ENCODE data around the gene ASTN2.

The ASTN2 gene

GRCh38 chr9:116594547-116594946 is 820.3 kb downstream of the ASTN2 start:
- no peaks in the 10 kb centered on the region for H3K9me3 Mint-ChIP-seq
- no peak for ATAC-seq (replicated peaks; ENCODE audit: extremely low read depth, poor library complexity, severe bottlenecking)
- peaks cover 2% of the 10 kb centered on the region for H3K36me3 Mint-ChIP-seq (ENCODE audit: insufficient read depth)
- no peaks in the 10 kb centered on the region for H3K4me1 Mint-ChIP-seq
- DNase-seq (ENCODE audit: low spot score in 2 of 2) = no peak
- H3K27me3 Mint-ChIP-seq = no peaks in the 10 kb centered on the region
- no peak overlapping the region for H3K4me3 Mint-ChIP-seq
- H3K27ac Mint-ChIP-seq (ENCODE audit: low read depth) = no peak overlapping the region

GRCh38 chr9:116592970-116593369 is 821.9 kb downstream of the ASTN2 start:
- Mint-ChIP-seq H3K27ac (ENCODE audit: low read depth) (no peak overlapping the region), H3K36me3 (ENCODE audit: insufficient read depth) (no peaks in the 10 kb centered on the region), H3K4me3 (no peak overlapping the region), H3K27me3 (no peaks in the 10 kb centered on the region), H3K4me1 (no peaks in the 10 kb centered on the region), H3K9me3 (no peaks in the 10 kb centered on the region)
- ATAC-seq (replicated peaks; ENCODE audit: extremely low read depth, poor library complexity, severe bottlenecking) (no peak), DNase-seq (ENCODE audit: low spot score in 2 of 2) (no peak)

GRCh38 chr9:116589392-116590354 is 825.2 kb downstream of the ASTN2 start:
- ATAC-seq (replicated peaks; ENCODE audit: extremely low read depth, poor library complexity, severe bottlenecking) (no peak), DNase-seq (ENCODE audit: low spot score in 2 of 2) (no peak)
- no peak overlapping the region for H3K4me3 Mint-ChIP-seq
- no peaks in the 10 kb centered on the region for H3K9me3 Mint-ChIP-seq
- H3K4me1 Mint-ChIP-seq = no peaks in the 10 kb centered on the region
- H3K27ac Mint-ChIP-seq (ENCODE audit: low read depth) = no peak overlapping the region
- peaks cover 3% of the 10 kb centered on the region for H3K36me3 Mint-ChIP-seq (ENCODE audit: insufficient read depth)
- no peaks in the 10 kb centered on the region for H3K27me3 Mint-ChIP-seq

GRCh38 chr9:116587919-116588318 is 826.9 kb downstream of the ASTN2 start:
- no peak for DNase-seq (ENCODE audit: low spot score in 2 of 2)
- no peak for ATAC-seq (replicated peaks; ENCODE audit: extremely low read depth, poor library complexity, severe bottlenecking)
- Mint-ChIP-seq H3K4me3 (no peak overlapping the region), H3K27me3 (no peaks in the 10 kb centered on the region), H3K4me1 (no peaks in the 10 kb centered on the region), H3K9me3 (no peaks in the 10 kb centered on the region), H3K36me3 (ENCODE audit: insufficient read depth) (peaks cover 3% of the 10 kb centered on the region), H3K27ac (ENCODE audit: low read depth) (no peak overlapping the region)

- ATAC-seq (replicated peaks; ENCODE audit: extremely low read depth, poor library complexity, severe bottlenecking) (no peak), DNase-seq (ENCODE audit: low spot score in 2 of 2) (no peak)
- H3K9me3 Mint-ChIP-seq = no peaks in the 10 kb centered on the region
- no peaks in the 10 kb centered on the region for H3K27me3 Mint-ChIP-seq
- peaks cover 3% of the 10 kb centered on the region for H3K36me3 Mint-ChIP-seq (ENCODE audit: insufficient read depth)
- H3K27ac Mint-ChIP-seq (ENCODE audit: low read depth) = no peak overlapping the region
- H3K4me3 Mint-ChIP-seq = no peak overlapping the region
- H3K4me1 Mint-ChIP-seq = no peaks in the 10 kb centered on the region
These were observed 829.0 kb downstream of the ASTN2 start for GRCh38 chr9:116585896-116586295.

GRCh38 chr9:116585204-116585603 is 829.7 kb downstream of the ASTN2 start:
- peaks cover 3% of the 10 kb centered on the region for H3K36me3 Mint-ChIP-seq (ENCODE audit: insufficient read depth)
- H3K27ac Mint-ChIP-seq (ENCODE audit: low read depth) = no peak overlapping the region
- DNase-seq (ENCODE audit: low spot score in 2 of 2) (no peak), ATAC-seq (replicated peaks; ENCODE audit: extremely low read depth, poor library complexity, severe bottlenecking) (no peak)
- no peaks in the 10 kb centered on the region for H3K9me3 Mint-ChIP-seq
- no peaks in the 10 kb centered on the region for H3K4me1 Mint-ChIP-seq
- H3K27me3 Mint-ChIP-seq = no peaks in the 10 kb centered on the region
- H3K4me3 Mint-ChIP-seq = no peak overlapping the region

GRCh38 chr9:116580853-116581252 is 834.0 kb downstream of the ASTN2 start:
- DNase-seq (ENCODE audit: low spot score in 2 of 2) (no peak), ATAC-seq (replicated peaks; ENCODE audit: extremely low read depth, poor library complexity, severe bottlenecking) (no peak)
- Mint-ChIP-seq H3K27ac (ENCODE audit: low read depth) (no peak overlapping the region), H3K4me3 (no peak overlapping the region), H3K36me3 (ENCODE audit: insufficient read depth) (no peaks in the 10 kb centered on the region), H3K4me1 (no peaks in the 10 kb centered on the region), H3K9me3 (no peaks in the 10 kb centered on the region), H3K27me3 (no peaks in the 10 kb centered on the region)

GRCh38 chr9:116576386-116576785 is 838.5 kb downstream of the ASTN2 start:
- H3K36me3 Mint-ChIP-seq (ENCODE audit: insufficient read depth) = no peaks in the 10 kb centered on the region
- ATAC-seq (replicated peaks; ENCODE audit: extremely low read depth, poor library complexity, severe bottlenecking) (no peak), DNase-seq (ENCODE audit: low spot score in 2 of 2) (no peak)
- no peak overlapping the region for H3K4me3 Mint-ChIP-seq
- H3K9me3 Mint-ChIP-seq = no peaks in the 10 kb centered on the region
- no peaks in the 10 kb centered on the region for H3K4me1 Mint-ChIP-seq
- no peak overlapping the region for H3K27ac Mint-ChIP-seq (ENCODE audit: low read depth)
- no peaks in the 10 kb centered on the region for H3K27me3 Mint-ChIP-seq

- H3K9me3 Mint-ChIP-seq = no peaks in the 10 kb centered on the region
- no peak for DNase-seq (ENCODE audit: low spot score in 2 of 2)
- ATAC-seq (replicated peaks; ENCODE audit: extremely low read depth, poor library complexity, severe bottlenecking) = no peak
- no peak overlapping the region for H3K4me3 Mint-ChIP-seq
- no peaks in the 10 kb centered on the region for H3K27me3 Mint-ChIP-seq
- no peaks in the 10 kb centered on the region for H3K4me1 Mint-ChIP-seq
- H3K27ac Mint-ChIP-seq (ENCODE audit: low read depth) = no peak overlapping the region
- no peaks in the 10 kb centered on the region for H3K36me3 Mint-ChIP-seq (ENCODE audit: insufficient read depth)
These were observed 840.7 kb downstream of the ASTN2 start for GRCh38 chr9:116574027-116574679.

GRCh38 chr9:116572095-116572748 is 842.6 kb downstream of the ASTN2 start:
- Mint-ChIP-seq H3K27me3 (no peaks in the 10 kb centered on the region), H3K36me3 (ENCODE audit: insufficient read depth) (no peaks in the 10 kb centered on the region), H3K4me3 (no peak overlapping the region), H3K27ac (ENCODE audit: low read depth) (no peak overlapping the region), H3K4me1 (no peaks in the 10 kb centered on the region), H3K9me3 (no peaks in the 10 kb centered on the region)
- ATAC-seq (replicated peaks; ENCODE audit: extremely low read depth, poor library complexity, severe bottlenecking) = no peak
- DNase-seq (ENCODE audit: low spot score in 2 of 2) = no peak

- ATAC-seq (replicated peaks; ENCODE audit: extremely low read depth, poor library complexity, severe bottlenecking) (no peak), DNase-seq (ENCODE audit: low spot score in 2 of 2) (no peak)
These were observed 845.7 kb downstream of the ASTN2 start for GRCh38 chr9:116569111-116569510.

GRCh38 chr9:116566677-116567488 is 848.0 kb downstream of the ASTN2 start:
- no peaks in the 10 kb centered on the region for H3K27me3 Mint-ChIP-seq
- DNase-seq (ENCODE audit: low spot score in 2 of 2) (no peak), ATAC-seq (replicated peaks; ENCODE audit: extremely low read depth, poor library complexity, severe bottlenecking) (no peak)
- no peaks in the 10 kb centered on the region for H3K4me1 Mint-ChIP-seq
- no peaks in the 10 kb centered on the region for H3K36me3 Mint-ChIP-seq (ENCODE audit: insufficient read depth)
- no peak overlapping the region for H3K4me3 Mint-ChIP-seq
- no peaks in the 10 kb centered on the region for H3K9me3 Mint-ChIP-seq
- no peak overlapping the region for H3K27ac Mint-ChIP-seq (ENCODE audit: low read depth)

More at GRCh38 chr9:116569111-116569510, 845.7 kb downstream of the ASTN2 start:
- no peaks in the 10 kb centered on the region for H3K27me3 Mint-ChIP-seq
- H3K4me3 Mint-ChIP-seq = no peak overlapping the region
- no peak overlapping the region for H3K27ac Mint-ChIP-seq (ENCODE audit: low read depth)
- no peaks in the 10 kb centered on the region for H3K4me1 Mint-ChIP-seq
- H3K36me3 Mint-ChIP-seq (ENCODE audit: insufficient read depth) = no peaks in the 10 kb centered on the region
- H3K9me3 Mint-ChIP-seq = no peaks in the 10 kb centered on the region

All from central memory CD8-positive, alpha-beta T cell (primary cell).